Measurements from ENCODE around the gene ELOVL6.

The ELOVL6 gene

DNA sequence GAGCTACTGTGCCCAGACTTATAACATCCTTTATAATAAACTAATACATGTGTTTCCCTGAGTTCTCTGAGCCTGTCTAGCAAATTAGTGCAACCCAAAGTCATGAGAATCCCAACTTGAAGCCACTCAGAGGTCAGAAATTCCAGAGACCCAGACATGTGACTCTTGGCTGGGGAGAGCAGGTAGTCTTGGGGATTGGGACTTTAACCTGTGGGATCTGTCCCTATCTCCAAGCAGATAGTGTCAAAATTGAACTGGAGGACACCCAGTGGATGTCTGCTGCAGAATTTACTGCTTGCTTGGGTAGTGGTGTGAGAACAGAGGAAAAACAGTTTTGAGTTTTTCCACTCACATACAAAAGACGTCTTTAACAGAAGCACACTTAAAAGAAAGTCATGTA is 26.4 kb downstream of the ELOVL6 start:
- no peak overlapping the region for H3K4me3 ChIP-seq (ENCODE audit: low read depth, low read length)
- no peak for DNase-seq (ENCODE audit: low read depth)
- TF ChIP-seq, protein P1, sequence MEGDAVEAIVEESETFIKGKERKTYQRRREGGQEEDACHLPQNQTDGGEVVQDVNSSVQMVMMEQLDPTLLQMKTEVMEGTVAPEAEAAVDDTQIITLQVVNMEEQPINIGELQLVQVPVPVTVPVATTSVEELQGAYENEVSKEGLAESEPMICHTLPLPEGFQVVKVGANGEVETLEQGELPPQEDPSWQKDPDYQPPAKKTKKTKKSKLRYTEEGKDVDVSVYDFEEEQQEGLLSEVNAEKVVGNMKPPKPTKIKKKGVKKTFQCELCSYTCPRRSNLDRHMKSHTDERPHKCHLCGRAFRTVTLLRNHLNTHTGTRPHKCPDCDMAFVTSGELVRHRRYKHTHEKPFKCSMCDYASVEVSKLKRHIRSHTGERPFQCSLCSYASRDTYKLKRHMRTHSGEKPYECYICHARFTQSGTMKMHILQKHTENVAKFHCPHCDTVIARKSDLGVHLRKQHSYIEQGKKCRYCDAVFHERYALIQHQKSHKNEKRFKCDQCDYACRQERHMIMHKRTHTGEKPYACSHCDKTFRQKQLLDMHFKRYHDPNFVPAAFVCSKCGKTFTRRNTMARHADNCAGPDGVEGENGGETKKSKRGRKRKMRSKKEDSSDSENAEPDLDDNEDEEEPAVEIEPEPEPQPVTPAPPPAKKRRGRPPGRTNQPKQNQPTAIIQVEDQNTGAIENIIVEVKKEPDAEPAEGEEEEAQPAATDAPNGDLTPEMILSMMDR (IDR thresholded peaks at IDR 0.05; ENCODE audit: low read depth, low read length, missing control alignments) = no peak

DNA sequence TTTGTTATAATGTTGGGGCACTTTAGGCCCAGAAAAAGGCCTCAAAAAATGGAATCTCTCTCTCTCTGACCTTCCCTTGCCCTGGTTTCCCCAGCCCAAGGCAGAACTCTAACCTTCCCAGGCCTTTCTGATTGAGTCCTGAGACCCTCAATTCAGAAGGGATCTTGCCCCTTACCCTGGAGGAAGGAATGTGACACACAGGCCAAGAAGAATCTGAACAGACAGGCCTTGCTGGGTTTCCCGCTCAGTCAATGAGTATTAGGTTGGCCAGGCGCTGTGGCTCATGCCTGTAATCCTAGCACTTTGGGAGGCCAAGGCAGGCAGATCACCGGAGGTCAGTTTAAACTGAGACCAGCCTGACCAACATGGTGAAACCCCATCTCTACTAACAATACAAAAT is 27.6 kb downstream of the ELOVL6 start:
- no peak overlapping the region for H3K4me3 ChIP-seq (ENCODE audit: low read depth, low read length)
- TF ChIP-seq, protein P1 (IDR thresholded peaks at IDR 0.05; ENCODE audit: low read depth, low read length, missing control alignments) = no peak
- DNase-seq (ENCODE audit: low read depth) = no peak

DNA sequence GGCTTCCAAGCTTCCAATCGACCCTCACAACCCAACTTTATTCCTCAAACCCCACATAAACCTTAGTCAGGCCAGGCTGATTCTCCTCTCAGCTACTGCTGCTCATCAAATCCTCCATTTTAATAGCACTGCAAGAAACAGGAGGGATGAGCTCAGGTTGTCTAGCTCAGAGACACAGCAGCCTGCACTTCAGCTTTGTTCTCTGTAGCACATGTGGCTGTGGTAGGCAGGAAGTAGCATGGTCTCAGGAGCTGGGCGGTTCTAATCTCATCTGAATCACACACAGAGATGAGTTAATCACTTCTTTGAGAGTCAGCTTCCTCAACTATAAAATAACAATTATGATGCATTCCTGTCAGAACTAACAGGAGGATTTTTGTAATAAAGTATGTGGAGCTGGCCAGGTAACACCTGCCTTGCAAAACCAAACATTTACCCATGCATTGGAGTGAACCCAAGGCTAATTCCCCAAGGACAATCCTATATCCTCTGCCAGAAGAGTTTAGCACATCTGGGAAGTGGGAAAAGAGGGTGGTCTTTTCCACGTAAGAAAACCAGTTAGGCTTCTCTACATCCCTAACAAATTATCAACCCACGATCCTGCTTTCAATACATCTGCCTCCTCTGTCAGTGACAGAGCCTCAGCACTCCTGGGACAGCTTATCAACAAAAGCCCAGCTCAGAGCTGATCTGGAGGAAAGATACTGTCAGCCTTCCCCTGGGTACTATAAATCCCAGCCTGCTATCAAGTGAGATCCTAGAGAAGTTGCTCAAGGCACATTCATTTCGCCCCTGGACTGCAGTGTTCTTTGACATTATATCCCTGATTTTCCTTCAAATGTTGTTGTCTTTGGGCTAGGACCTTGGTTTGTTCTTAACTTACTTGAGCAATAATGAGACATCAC is 32.8 kb downstream of the ELOVL6 start:
- no peak for DNase-seq (ENCODE audit: low read depth)
- H3K4me3 ChIP-seq (ENCODE audit: low read depth, low read length) = no peak overlapping the region

DNA sequence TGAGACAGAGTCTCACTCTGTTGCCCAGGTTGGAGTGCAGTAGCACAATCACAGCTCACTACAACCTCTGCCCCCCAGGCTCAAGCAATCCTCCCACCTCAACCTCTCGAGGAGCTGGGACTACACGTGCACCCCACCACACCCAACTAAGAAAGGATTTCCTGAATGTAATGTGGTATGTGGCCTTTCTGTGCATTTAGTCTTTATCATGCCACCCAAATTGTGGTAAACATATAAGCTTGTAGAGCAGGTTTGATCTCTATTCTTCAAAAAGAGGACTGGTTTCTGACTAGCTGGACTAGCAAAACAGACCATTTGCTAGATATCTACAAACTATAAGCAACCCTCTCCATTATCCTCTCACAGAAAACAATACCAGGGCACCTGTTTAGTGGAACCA is 33.6 kb downstream of the ELOVL6 start:
- no peak overlapping the region for H3K4me3 ChIP-seq (ENCODE audit: low read depth, low read length)
- DNase-seq (ENCODE audit: low read depth) = no peak
- TF ChIP-seq, protein P1 (IDR thresholded peaks at IDR 0.05; ENCODE audit: low read depth, low read length, missing control alignments) = no peak

More for the DNA sequence above, 32.8 kb downstream of the ELOVL6 start:
- TF ChIP-seq, protein P1 (IDR thresholded peaks at IDR 0.05; ENCODE audit: low read depth, low read length, missing control alignments) = no peak

DNA sequence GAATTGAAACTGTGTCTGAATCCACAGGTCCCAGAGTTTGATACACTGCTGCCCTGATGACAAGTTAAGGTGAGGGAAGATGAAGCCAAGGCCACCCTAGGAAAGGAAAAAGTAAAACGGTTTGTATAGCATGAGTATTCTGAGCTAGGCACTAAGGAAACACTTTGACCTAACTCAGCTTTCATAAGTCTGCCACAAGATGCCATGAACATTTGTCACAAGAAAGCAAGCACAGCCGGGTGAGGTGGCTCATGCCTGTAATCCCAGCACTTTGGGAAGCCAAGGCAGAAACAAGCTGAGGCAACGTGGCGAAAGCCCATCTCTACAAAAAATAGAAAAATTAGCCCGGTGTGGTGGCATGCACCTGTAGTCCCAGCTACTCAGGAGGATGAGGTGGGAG is 34.2 kb downstream of the ELOVL6 start:
- no peak for DNase-seq (ENCODE audit: low read depth)
- TF ChIP-seq, protein P1 (IDR thresholded peaks at IDR 0.05; ENCODE audit: low read depth, low read length, missing control alignments) = no peak
- H3K4me3 ChIP-seq (ENCODE audit: low read depth, low read length) = no peak overlapping the region

DNA sequence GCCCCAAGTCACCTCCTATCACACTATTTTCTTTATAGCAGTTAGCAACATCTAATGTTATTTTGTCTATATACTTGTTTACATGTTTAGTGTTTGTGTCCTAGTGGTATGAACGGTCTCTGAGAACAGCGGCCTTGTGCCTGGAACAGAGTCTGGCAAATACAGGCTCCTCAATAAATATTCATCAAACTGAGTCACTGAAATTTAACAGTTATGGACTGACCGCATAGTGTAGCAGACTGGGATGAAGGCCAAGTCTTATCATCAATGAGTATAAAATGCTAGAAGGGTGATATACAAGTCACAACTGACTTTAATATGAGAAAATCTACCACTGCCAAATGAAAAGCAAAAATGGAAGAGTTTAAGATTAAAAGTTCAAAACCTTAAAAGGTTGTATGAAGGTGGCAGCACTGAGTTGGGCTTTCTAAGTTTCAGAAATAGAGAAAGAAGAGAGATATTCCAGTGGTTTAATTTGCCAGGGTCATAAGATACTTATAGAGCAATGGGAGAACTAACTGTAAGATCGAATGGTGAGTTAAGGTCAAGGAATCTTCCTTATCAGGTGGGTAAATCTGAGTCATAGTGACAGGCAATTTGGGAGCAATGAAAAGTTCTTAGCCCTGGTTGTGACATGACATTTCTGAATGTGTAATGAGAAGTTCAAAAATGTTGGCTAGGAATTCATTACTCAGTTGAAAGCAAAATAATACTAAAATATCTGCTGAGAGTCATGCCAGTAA is 34.9 kb downstream of the ELOVL6 start:
- DNase-seq (ENCODE audit: low read depth) = no peak
- TF ChIP-seq, protein P1 (IDR thresholded peaks at IDR 0.05; ENCODE audit: low read depth, low read length, missing control alignments) = no peak
- no peak overlapping the region for H3K4me3 ChIP-seq (ENCODE audit: low read depth, low read length)

All from GM12864 (cell line).